GM23338 (cell line): ENCODE measurements around the gene VCL. TPM values are rescaled to one million over a fixed set of nuclear protein-coding genes. Genes with fewer than 3 reads are reported as not detected.

Source experiments
- ATAC-seq: fragments of 200-7000 bp; cut with Tn5 transposase; 3 replicates; pipeline ENCODE4 v1.9.1; 2020
- DNase-seq: peaks from one replicate; pipeline ENCODE4 v3.0.0-alpha.2; 2015; ENCODE audit warnings: low spot score
- H2AFZ ChIP-seq: fragments of 200-600 bp; sonication (generic); 2 replicates; pipeline ENCODE4 v1.8.0; 2016; ENCODE audit warnings: antibody characterized with exemption, mild to moderate bottlenecking, moderate library complexity
- H3F3A ChIP-seq: fragments of 200-600 bp; sonication (generic); replicated peaks from 2 replicates; pipeline ENCODE4 v1.8.0; 2017; ENCODE audit warnings: antibody characterized with exemption, mixed run types, low read depth
- H3K27ac ChIP-seq: fragments of 200-600 bp; sonication (generic); 2 replicates; pipeline ENCODE4 v1.6.1; 2016; ENCODE audit warnings: low read depth
- H3K27me3 ChIP-seq: fragments of 200-600 bp; sonication (generic); 2 replicates; pipeline ENCODE4 v1.8.0; 2016; ENCODE audit warnings: mild to moderate bottlenecking, mixed run types, moderate library complexity; ENCODE audit not compliant: insufficient read depth
- H3K36me3 ChIP-seq: fragments of 200-600 bp; sonication (generic); 2 replicates; pipeline ENCODE4 v1.8.0; 2016; ENCODE audit warnings: mild to moderate bottlenecking; ENCODE audit not compliant: insufficient read depth
- H3K4me1 ChIP-seq: fragments of 200-600 bp; sonication (generic); 2 replicates; pipeline ENCODE4 v1.8.0; 2016; ENCODE audit warnings: mild to moderate bottlenecking, moderate library complexity; ENCODE audit not compliant: insufficient read depth
- H3K4me2 ChIP-seq: fragments of 200-600 bp; sonication (generic); 2 replicates; pipeline ENCODE4 v1.7.1; 2017; ENCODE audit warnings: mixed run types
- H3K4me3 ChIP-seq: fragments of 200-600 bp; sonication (generic); 2 replicates; pipeline ENCODE4 v1.6.1; 2016; ENCODE audit warnings: mixed run types
- H3K79me2 ChIP-seq: fragments of 200-600 bp; sonication (generic); replicated peaks from 2 replicates; pipeline ENCODE4 v1.8.0; 2017; ENCODE audit warnings: mild to moderate bottlenecking; ENCODE audit not compliant: insufficient read depth
- H3K9me2 ChIP-seq: fragments of 200-600 bp; sonication (generic); 2 replicates; pipeline ENCODE4 v1.8.0; 2017; ENCODE audit not compliant: insufficient read depth
- H4K20me1 ChIP-seq: fragments of 200-600 bp; sonication (generic); replicated peaks from 2 replicates; pipeline ENCODE4 v1.8.0; 2017; ENCODE audit warnings: mild to moderate bottlenecking; ENCODE audit not compliant: insufficient read depth
- H3K27ac Mint-ChIP-seq: 2 replicates; pipeline ENCODE4 v1.8.0; 2020; ENCODE audit warnings: inconsistent platforms, mild to moderate bottlenecking, moderate library complexity, mixed read lengths
- H3K27me3 Mint-ChIP-seq: 3 replicates; pipeline ENCODE4 v1.8.0; 2022; ENCODE audit warnings: low read depth, mild to moderate bottlenecking, moderate library complexity, mixed read lengths, inconsistent platforms; ENCODE audit not compliant: insufficient read depth, poor library complexity
- H3K36me3 Mint-ChIP-seq: 3 replicates; pipeline ENCODE4 v1.8.0; 2021; ENCODE audit warnings: low read depth, mild to moderate bottlenecking, inconsistent platforms, moderate library complexity, mixed read lengths
- H3K4me1 Mint-ChIP-seq: 3 replicates; pipeline ENCODE4 v1.8.0; 2020; ENCODE audit warnings: mild to moderate bottlenecking, inconsistent platforms, mixed read lengths
- H3K4me3 Mint-ChIP-seq: 3 replicates; pipeline ENCODE4 v1.8.0; 2021; ENCODE audit warnings: moderate library complexity, mild to moderate bottlenecking, inconsistent platforms, mixed read lengths
- H3K9me3 Mint-ChIP-seq: 3 replicates; pipeline ENCODE4 v1.8.0; 2020; ENCODE audit warnings: moderate library complexity, mild to moderate bottlenecking, inconsistent platforms, mixed read lengths
- CREB1 ChIP-seq: fragments of 250-450 bp; sonication (Bioruptor Pico); IDR thresholded peaks from 2 replicates; pipeline ENCODE4 v1.5.0; 2020; ENCODE audit warnings: low read depth, mild to moderate bottlenecking, moderate library complexity
- EZH2 ChIP-seq: fragments of 200-600 bp; sonication (generic); IDR thresholded peaks from one replicate; pipeline ENCODE4 v1.8.0; 2017; ENCODE audit warnings: antibody characterized with exemption, mild to moderate bottlenecking, low read depth; ENCODE audit not compliant: unreplicated experiment
- EZH2phosphoT487 ChIP-seq: fragments of 200-600 bp; sonication (generic); IDR thresholded peaks from one replicate; pipeline ENCODE4 v1.8.1; 2018; ENCODE audit warnings: antibody characterized with exemption; ENCODE audit not compliant: unreplicated experiment
- JUNB ChIP-seq: IDR thresholded peaks from one replicate; pipeline ENCODE4 v1.6.1; 2016; ENCODE audit warnings: antibody characterized with exemption; ENCODE audit not compliant: unreplicated experiment
- NANOG ChIP-seq: IDR thresholded peaks from 2 replicates; pipeline ENCODE4 v1.6.1; 2016; ENCODE audit warnings: antibody characterized with exemption, borderline replicate concordance
- POLR2AphosphoS5 ChIP-seq: IDR thresholded peaks from 2 replicates; pipeline ENCODE4 v1.6.1; 2016; ENCODE audit warnings: antibody characterized with exemption, low read depth
- STAT1 ChIP-seq: IDR thresholded peaks from one replicate; pipeline ENCODE4 v1.6.1; 2016; ENCODE audit warnings: antibody characterized with exemption; ENCODE audit not compliant: unreplicated experiment
- ZNF114 ChIP-seq: fragments of 250-450 bp; sonication (Bioruptor Pico); IDR thresholded peaks from 2 replicates; pipeline ENCODE4 v1.5.0; 2020; ENCODE audit warnings: mild to moderate bottlenecking, moderate library complexity
- ZNF331 ChIP-seq: fragments of 250-450 bp; sonication (Bioruptor Pico); IDR thresholded peaks from 2 replicates; pipeline ENCODE4 v1.5.0; 2020; ENCODE audit warnings: low read depth, mild to moderate bottlenecking, moderate library complexity
- polyA plus RNA-seq: library from polyadenylated mRNA; unstranded; fragments of >200 nt; fragmentation: Nextera tagmentation; extraction: Ambion mirVana; gene quantifications from 2 replicates; pipeline ENCODE4 v1.2.1, GENCODE V29; 2016
- total RNA-seq: library from RNA; depleted of rRNA; stranded (reverse); fragments of >200 nt; shearing (Covaris generic); gene quantifications from 2 replicates; pipeline ENCODE4 v1.2.3, GENCODE V29; 2014
- TF ChIP-seq, protein P1 (sequence below), 2 experiments: fragments of 200-600 bp in 1 of 2; sonication (generic) in 1 of 2; conservative IDR thresholded peaks; 2 replicates each; pipeline versions ENCODE4 v1.5.1 to v1.6.1; 2016 to 2017; ENCODE audit warnings: antibody characterized with exemption in 2 of 2, low read depth in 2 of 2, mild to moderate bottlenecking in 2 of 2, moderate library complexity in 1 of 2
- TF ChIP-seq, protein P2 (sequence below): fragments of 250-450 bp; sonication (Bioruptor Pico); IDR thresholded peaks from 2 replicates; pipeline ENCODE4 v1.5.0; 2020; ENCODE audit warnings: mild to moderate bottlenecking, moderate library complexity
- TF ChIP-seq, protein P3 (sequence below): IDR thresholded peaks from one replicate; pipeline ENCODE4 v1.6.1; 2018; ENCODE audit warnings: antibody characterized with exemption; ENCODE audit not compliant: unreplicated experiment
- TF ChIP-seq, protein P4 (sequence below): IDR thresholded peaks from 2 replicates; pipeline ENCODE4 v1.6.1; 2016; ENCODE audit warnings: antibody characterized with exemption

Gene VCL
- total and polyA plus RNA-seq, 2 experiments from 2014 or later = 60.7 to 254 TPM

DNA sequence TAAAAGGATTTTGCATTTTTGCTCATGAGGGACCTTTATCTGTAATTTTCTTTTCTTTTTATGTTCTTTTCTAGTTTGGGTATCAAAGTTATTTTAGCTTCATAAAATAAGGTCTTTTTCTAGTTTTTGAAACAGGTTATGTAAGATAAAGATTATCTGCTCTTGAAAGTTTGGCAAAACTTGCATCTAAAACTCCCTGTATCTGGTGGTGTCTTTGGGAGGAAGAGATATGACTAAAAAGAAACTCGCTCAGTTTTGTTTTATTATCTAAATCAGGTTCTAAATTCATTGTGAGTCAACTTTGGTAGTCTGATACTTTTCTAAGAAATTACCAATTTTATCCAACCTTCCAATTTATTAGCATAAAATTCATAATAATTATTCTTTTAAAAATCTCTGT lies 55.1 kb downstream of the VCL start:
- no peak overlapping the region for H3K4me3 ChIP-seq
- H3K4me3 Mint-ChIP-seq = no peak overlapping the region
- peaks cover 2% of the 10 kb centered on the region for H3K27me3 Mint-ChIP-seq
- TF ChIP-seq, protein P1, sequence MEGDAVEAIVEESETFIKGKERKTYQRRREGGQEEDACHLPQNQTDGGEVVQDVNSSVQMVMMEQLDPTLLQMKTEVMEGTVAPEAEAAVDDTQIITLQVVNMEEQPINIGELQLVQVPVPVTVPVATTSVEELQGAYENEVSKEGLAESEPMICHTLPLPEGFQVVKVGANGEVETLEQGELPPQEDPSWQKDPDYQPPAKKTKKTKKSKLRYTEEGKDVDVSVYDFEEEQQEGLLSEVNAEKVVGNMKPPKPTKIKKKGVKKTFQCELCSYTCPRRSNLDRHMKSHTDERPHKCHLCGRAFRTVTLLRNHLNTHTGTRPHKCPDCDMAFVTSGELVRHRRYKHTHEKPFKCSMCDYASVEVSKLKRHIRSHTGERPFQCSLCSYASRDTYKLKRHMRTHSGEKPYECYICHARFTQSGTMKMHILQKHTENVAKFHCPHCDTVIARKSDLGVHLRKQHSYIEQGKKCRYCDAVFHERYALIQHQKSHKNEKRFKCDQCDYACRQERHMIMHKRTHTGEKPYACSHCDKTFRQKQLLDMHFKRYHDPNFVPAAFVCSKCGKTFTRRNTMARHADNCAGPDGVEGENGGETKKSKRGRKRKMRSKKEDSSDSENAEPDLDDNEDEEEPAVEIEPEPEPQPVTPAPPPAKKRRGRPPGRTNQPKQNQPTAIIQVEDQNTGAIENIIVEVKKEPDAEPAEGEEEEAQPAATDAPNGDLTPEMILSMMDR (conservative IDR thresholded peaks at IDR 0.05; ENCODE audit: low read depth in 2 of 2) = no peak
- TF ChIP-seq ZNF331 (CRISPR knock-in tag) (no peak), ZNF114 (CRISPR knock-in tag) (no peak), EZH2 (no peak), NANOG (no peak), JUNB (no peak), CREB1 (CRISPR knock-in tag) (no peak), POLR2AphosphoS5 (no peak), EZH2phosphoT487 (no peak), STAT1 (no peak)
- TF ChIP-seq, protein P2, sequence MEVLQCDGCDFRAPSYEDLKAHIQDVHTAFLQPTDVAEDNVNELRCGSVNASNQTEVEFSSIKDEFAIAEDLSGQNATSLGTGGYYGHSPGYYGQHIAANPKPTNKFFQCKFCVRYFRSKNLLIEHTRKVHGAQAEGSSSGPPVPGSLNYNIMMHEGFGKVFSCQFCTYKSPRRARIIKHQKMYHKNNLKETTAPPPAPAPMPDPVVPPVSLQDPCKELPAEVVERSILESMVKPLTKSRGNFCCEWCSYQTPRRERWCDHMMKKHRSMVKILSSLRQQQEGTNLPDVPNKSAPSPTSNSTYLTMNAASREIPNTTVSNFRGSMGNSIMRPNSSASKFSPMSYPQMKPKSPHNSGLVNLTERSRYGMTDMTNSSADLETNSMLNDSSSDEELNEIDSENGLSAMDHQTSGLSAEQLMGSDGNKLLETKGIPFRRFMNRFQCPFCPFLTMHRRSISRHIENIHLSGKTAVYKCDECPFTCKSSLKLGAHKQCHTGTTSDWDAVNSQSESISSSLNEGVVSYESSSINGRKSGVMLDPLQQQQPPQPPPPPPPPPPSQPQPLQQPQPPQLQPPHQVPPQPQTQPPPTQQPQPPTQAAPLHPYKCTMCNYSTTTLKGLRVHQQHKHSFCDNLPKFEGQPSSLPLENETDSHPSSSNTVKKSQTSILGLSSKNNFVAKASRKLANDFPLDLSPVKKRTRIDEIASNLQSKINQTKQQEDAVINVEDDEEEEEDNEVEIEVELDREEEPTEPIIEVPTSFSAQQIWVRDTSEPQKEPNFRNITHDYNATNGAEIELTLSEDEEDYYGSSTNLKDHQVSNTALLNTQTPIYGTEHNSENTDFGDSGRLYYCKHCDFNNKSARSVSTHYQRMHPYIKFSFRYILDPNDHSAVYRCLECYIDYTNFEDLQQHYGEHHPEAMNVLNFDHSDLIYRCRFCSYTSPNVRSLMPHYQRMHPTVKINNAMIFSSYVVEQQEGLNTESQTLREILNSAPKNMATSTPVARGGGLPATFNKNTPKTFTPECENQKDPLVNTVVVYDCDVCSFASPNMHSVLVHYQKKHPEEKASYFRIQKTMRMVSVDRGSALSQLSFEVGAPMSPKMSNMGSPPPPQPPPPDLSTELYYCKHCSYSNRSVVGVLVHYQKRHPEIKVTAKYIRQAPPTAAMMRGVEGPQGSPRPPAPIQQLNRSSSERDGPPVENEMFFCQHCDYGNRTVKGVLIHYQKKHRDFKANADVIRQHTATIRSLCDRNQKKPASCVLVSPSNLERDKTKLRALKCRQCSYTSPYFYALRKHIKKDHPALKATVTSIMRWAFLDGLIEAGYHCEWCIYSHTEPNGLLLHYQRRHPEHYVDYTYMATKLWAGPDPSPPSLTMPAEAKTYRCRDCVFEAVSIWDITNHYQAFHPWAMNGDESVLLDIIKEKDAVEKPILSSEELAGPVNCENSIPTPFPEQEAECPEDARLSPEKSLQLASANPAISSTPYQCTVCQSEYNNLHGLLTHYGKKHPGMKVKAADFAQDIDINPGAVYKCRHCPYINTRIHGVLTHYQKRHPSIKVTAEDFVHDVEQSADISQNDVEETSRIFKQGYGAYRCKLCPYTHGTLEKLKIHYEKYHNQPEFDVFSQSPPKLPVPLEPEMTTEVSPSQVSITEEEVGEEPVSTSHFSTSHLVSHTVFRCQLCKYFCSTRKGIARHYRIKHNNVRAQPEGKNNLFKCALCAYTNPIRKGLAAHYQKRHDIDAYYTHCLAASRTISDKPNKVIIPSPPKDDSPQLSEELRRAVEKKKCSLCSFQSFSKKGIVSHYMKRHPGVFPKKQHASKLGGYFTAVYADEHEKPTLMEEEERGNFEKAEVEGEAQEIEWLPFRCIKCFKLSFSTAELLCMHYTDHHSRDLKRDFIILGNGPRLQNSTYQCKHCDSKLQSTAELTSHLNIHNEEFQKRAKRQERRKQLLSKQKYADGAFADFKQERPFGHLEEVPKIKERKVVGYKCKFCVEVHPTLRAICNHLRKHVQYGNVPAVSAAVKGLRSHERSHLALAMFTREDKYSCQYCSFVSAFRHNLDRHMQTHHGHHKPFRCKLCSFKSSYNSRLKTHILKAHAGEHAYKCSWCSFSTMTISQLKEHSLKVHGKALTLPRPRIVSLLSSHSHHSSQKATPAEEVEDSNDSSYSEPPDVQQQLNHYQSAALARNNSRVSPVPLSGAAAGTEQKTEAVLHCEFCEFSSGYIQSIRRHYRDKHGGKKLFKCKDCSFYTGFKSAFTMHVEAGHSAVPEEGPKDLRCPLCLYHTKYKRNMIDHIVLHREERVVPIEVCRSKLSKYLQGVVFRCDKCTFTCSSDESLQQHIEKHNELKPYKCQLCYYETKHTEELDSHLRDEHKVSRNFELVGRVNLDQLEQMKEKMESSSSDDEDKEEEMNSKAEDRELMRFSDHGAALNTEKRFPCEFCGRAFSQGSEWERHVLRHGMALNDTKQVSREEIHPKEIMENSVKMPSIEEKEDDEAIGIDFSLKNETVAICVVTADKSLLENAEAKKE = no peak
- TF ChIP-seq, protein P3, sequence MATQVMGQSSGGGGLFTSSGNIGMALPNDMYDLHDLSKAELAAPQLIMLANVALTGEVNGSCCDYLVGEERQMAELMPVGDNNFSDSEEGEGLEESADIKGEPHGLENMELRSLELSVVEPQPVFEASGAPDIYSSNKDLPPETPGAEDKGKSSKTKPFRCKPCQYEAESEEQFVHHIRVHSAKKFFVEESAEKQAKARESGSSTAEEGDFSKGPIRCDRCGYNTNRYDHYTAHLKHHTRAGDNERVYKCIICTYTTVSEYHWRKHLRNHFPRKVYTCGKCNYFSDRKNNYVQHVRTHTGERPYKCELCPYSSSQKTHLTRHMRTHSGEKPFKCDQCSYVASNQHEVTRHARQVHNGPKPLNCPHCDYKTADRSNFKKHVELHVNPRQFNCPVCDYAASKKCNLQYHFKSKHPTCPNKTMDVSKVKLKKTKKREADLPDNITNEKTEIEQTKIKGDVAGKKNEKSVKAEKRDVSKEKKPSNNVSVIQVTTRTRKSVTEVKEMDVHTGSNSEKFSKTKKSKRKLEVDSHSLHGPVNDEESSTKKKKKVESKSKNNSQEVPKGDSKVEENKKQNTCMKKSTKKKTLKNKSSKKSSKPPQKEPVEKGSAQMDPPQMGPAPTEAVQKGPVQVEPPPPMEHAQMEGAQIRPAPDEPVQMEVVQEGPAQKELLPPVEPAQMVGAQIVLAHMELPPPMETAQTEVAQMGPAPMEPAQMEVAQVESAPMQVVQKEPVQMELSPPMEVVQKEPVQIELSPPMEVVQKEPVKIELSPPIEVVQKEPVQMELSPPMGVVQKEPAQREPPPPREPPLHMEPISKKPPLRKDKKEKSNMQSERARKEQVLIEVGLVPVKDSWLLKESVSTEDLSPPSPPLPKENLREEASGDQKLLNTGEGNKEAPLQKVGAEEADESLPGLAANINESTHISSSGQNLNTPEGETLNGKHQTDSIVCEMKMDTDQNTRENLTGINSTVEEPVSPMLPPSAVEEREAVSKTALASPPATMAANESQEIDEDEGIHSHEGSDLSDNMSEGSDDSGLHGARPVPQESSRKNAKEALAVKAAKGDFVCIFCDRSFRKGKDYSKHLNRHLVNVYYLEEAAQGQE = no peak
- TF ChIP-seq, protein P4, sequence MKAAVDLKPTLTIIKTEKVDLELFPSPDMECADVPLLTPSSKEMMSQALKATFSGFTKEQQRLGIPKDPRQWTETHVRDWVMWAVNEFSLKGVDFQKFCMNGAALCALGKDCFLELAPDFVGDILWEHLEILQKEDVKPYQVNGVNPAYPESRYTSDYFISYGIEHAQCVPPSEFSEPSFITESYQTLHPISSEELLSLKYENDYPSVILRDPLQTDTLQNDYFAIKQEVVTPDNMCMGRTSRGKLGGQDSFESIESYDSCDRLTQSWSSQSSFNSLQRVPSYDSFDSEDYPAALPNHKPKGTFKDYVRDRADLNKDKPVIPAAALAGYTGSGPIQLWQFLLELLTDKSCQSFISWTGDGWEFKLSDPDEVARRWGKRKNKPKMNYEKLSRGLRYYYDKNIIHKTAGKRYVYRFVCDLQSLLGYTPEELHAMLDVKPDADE = no peak
- H3K4me1 ChIP-seq = peaks cover 20% of the 10 kb centered on the region; the same call in 1 of the 2 replicates
- no peak overlapping the region for H3K27ac Mint-ChIP-seq
- no peak overlapping the region for H3K27ac ChIP-seq
- H3K4me1 Mint-ChIP-seq = peaks cover 12% of the 10 kb centered on the region; the same call in 2 of the 3 replicates
- DNase-seq (no peak), ATAC-seq (no peak)
- H3K4me2 ChIP-seq = no peak overlapping the region
- H3K9me2 ChIP-seq = no peaks in the 10 kb centered on the region
- H3K36me3 Mint-ChIP-seq = peaks cover 4% of the 10 kb centered on the region; the same call in 1 of the 3 replicates
- no peaks in the 10 kb centered on the region for H3K36me3 ChIP-seq
- H3K27me3 ChIP-seq = no peaks in the 10 kb centered on the region
- H3K79me2 ChIP-seq = peaks cover 100% of the 10 kb centered on the region
- H3F3A ChIP-seq = no peaks in the 10 kb centered on the region
- peaks cover 29% of the 10 kb centered on the region for H4K20me1 ChIP-seq
- no peaks in the 10 kb centered on the region for H3K9me3 Mint-ChIP-seq
- no peak overlapping the region for H2AFZ ChIP-seq
